GM19467 (cell line): ENCODE results near the gene CXCR5.

ENCODE experiments used
- ATAC-seq: cut with Tn5 transposase; IDR thresholded peaks from one replicate; pipeline ENCODE4 v1.9.1; 2021; ENCODE audit warnings: mild to moderate bottlenecking, moderate library complexity; ENCODE audit not compliant: unreplicated experiment

CXCR5 gene

DNA sequence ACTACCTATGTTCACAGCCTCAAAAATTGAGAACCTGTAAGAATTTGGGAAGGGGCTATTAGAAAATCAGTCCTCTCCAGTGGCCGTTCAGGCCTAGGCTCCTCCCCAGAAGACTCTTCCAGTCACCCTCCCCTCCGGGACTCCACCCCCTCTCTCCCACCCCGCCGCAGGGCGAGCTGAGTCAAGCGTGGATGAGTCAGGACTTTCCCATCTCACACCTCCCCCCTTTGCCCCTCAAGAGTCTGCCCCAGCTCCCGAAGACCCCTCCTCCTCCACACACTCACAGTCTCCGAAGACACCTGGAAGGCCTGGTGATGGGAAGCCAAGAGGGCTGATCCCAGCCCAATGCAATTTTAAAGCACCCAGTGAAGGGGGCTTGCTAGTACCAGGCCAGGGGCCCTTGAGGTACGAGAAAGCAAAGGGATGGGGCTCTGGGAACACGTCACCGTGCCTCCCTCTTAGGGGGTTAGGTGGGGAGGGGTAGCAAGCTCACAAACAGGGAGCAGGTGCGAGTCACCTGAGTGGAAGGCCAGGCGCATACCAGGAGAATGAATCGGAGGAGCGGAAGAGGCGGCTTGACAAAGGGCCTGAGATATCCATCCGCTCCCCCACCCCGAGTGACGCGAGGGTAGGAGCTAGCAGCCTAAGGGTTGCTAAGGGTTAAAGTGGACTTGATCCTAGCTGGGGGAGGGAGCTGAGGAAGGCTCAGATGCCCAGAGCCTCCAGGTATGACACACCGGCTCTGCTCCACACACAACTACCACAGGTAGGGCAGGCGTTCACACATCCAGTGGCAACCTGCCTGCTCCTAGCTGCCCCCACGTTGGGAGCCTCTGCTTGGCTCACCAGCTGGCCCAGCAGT lies 28.4 kb downstream of the CXCR5 start:
- ATAC-seq: no peak

DNA sequence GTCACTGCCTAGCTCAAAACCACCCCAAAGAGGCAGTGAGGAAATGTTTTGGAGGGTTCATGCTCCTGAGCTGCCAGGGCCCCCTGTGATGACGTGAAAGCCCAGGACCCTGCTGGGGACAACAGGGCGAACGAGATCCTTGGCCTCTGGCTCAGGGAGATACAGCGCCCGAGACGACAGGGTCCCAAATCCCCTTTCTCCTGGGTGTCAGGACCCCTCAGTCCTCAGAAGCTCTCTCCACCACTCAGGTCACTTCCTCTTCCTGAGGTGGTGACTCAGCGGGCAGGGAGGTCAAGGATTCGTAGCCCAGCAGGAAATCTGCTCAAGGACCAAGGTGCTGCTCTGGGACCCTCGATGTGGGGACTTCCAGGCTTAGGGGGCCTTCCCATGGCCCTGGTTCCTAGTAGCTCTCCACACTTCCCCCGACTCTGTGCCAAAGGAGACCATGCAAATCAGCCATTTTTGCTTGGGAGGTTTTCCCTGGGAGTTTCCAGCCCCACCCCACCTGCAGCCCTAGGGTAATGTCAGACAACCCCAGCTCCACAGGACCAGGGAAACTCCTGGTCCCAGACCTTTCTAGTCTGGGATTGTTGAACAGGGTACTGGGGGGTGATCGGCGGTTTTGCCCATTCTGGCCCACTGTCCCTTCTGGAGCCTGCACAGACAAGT lies 29.2 kb downstream of the CXCR5 start:
- ATAC-seq: no peak

DNA sequence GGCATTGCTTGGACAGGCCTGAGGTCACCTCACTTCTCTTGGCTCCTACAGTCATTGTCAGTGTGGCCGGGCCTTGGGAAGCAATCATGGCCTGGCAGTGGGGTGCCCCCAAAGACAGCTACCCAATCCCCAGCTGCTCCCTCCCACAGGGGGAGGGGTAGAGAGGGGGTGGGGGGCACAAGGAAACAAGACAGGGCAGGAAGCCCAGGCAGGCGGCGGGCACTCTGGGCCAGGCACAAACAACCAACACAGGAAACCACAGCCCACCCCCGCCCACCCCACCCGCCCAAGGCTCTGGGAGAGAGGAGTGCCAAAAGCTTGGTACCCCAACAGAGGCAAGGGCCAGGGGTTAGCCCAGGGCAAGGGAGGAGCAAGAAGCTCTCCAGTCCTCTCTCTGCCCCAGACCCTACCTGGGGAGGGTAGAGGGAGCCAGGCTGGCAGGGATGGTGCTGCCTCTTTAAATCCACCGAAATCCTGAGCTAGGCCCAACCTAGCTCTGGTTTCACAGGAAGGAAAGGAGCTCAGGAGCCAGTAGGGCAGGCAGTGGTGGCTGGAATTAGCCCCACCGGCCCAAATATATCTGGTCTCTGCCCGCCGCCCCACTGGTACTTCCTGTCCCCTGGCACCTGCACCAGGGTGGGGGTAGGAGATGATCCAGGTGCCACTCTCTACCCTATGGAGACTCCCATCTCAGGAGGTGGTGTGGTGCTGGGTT lies 29.9 kb downstream of the CXCR5 start:
- no peak for ATAC-seq

DNA sequence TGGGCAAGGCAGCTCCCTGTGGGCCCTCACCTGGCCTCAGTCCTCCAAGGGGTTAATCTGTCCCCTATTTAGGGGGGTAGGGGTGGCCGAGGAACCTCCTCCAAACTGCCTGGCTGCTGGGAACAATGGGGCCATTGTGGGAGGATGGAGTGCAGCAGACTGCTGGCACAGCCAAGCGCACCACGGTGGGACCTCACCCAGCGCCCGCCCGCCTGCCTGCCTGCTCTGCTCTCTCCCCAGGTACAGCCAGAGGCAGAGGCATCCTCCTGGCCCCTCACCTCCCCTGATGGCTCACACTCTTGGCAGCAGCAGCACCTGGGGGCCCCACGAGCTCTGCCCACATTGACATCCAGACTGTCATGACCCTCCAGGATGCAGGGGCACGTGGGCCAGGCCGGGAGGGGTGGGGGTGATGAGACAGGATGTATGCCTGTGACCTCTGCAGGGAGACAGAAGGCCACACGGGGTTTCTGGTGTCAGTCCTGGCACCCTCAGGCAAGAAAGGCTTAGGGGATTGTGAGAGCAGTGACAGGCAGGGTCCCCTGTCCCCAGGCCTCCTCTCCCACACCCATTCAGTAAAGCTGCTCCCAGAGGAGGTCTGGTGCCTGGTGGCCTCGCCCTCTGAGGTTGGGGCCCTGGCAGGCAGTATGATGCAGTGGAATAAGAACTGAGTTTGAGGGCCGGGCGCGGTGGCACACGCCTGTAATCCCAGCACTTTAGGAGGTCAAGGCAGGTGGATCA lies 30.7 kb downstream of the CXCR5 start:
- no peak for ATAC-seq

DNA sequence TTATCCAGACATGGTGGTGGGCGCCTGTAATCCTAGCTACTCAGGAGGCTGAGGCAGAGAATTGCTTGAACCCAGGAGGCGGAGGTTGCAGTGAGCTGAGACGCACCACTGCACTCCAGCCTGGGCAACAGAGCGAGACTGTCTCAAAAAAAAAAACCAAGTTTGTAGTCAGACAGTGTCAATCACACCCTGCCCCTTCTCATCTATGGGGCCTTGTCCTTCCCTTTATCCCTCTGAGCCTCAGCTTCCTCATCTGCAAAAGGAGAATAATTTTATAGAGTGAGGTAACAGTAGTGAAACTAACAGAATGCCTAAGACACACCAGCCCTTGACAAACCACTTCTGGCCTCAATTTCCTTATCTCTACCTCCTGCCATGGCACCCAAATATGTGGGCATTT lies 31.3 kb downstream of the CXCR5 start:
- ATAC-seq: no peak

DNA sequence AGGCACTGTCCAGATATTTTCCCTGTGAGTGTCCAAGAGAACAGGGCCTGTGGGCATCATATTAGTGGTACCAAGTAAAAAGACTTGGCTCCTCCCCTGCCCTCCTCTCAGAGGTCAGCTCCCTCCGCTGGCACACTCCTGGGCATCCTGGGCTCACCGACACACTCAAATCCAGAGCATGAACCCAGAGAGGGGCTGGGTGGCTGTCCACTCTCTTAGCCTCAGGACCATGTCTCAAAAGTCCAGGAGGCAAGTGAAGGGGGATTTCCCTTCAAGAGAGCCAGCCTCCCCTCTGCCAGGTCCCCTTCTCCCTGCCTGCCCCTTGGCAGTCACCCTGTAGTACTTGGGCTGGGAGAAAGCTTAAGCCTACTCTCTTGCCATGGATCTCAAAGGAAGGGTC lies 31.7 kb downstream of the CXCR5 start:
- ATAC-seq: no peak

DNA sequence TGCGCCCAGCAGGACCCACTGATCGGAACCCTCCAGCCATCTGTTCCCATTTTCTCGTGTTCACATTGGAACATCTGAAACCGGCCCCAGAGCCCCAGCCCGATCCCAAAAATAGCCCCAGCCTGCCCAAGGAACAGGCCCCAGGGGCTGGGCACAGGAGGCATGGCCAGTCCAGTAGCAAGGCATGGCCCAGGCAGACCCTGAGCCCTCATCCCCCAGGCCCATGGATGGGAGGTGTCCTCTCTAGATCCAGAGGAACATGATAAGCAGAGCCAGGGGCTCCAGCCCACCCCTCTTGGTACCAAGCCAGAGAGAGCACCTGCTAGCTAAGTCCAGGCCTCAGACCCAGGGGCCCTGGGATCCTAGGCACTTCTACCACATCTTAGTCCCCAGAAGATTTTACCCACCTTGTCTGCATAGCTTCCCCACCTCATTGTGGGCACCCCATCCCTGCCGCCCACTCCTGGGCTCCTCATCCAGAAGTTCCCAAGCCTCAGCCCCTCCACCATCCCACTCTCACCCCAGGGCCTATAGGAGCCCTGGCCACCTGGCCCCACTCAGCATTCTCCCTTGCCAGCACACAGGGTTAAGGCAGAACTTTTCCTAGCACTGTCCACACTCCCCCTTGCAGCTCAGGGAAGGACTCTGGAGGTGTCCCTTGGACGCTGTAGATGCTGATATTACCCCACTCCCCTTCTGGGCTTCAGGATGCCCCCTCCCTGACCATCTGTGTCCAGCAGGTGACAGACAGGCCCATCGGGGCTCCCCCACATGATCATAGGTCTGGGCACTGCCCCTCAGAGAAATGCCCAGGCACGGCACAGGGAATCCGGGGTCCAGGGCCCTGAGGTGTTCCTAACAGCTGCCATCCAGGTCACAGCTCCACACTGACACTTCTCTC lies 32.5 kb downstream of the CXCR5 start:
- no peak for ATAC-seq

DNA sequence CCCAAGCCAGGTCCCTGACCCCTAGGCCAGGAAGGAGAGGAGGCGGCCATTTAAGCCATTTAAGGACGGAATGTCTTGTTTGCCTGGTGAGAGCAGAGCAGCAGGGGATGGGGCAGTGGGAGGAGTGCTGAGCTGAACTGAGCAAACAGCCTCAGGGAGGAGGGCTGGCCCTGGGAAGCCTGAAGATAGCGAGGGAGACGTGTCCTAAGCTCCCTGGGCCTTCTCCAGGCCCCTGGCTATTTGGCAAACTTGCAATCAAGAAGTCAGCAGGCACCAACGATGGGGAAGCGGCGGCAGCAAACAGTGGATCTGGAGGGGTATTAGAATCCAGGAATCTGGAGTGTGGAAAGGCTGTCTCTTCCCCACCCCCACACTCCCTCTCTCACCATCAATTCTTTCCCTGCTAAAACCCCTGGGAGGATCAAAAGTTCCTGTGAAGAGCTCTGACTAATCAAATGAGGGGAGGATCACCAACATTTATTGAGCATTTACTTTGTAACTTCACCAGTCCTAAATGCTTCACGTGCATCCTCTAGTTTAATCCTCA lies 33.2 kb downstream of the CXCR5 start:
- no peak for ATAC-seq

DNA sequence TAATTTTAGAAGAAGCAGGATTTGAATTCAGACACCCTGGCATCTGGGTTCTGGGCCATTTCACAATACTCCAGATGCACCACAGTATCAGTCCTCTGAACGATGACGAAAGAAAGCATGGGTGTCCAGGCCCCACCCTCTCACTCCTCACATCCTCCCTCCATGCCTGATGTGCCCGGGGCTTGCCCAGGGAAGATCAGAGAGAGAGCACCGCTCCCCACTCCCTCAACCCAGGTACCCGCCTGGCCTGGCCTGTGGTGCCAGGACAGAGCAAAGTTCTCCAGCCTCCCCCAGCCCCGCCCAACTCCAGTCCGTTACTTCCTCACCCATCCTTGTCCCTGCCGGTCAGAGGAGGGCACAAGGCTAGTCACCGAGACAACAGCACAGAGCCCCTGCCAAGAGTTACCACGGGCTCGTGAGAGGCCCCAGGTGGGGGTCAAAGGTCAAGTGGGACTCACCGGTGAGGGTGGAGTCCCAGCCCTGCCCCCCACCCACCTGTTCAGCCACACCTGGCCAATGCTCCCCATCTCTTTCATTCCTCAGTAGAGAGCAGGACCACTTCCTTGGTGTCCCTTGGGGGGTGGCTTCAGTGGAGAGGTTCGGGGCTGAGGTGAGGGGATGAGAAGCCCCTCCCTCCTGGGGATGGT lies 33.9 kb downstream of the CXCR5 start:
- ATAC-seq: no peak

DNA sequence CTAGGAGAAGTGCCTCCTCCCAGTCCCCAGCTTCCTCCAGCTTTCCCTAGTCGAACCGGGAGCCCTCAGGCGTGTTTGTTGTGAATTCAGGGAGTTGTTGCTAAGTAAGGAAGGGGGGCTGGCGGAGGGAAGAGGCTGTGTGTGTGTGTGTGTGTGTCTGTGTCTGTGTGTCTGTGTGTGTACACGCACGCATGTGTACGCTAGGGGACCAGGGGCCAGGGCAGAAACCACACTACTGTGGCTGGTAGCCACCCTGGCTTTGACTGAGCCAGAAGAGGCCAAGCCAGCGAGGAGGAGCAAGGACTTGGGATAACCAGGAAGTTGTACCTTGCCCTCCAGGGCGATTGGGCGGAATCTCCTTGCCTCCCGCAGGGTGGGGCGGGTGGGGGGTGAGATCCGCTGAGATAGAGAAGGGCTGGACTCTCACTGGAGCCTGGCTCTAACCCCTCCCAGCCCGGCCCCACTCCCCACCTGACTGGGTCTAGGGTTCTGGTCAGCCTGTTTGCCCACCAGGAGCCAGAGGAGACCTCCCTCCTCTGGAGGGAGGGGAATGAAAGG lies 34.5 kb downstream of the CXCR5 start:
- ATAC-seq: no peak

DNA sequence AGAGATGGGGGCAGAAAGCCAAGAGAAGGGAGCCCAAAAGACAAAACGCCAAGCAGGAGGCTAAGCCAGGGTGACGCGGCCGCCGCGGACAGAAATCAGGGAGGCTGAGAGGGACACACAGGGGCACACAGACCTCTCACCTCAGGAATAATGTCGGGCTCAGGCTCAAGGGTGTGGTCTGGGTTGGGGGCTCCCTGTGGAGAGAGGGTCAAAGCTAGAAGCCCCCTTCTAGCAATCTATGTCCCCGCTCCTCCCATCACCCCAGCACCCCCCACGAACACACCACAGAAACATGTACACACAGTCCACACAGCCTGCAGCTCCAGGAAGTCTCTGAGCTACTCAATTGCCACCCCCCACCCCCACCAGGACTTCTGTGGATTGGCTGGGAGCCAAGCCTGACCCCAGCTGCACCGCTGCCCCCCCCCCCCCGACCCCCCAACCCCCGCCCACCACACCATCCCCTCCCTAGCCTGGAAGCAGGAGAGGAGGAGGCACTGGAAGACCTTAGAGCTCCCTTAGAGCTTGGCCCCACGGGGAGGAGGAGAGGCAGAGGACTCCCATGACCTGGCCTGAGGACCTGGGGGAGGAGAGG lies 35.1 kb downstream of the CXCR5 start:
- ATAC-seq: no peak

DNA sequence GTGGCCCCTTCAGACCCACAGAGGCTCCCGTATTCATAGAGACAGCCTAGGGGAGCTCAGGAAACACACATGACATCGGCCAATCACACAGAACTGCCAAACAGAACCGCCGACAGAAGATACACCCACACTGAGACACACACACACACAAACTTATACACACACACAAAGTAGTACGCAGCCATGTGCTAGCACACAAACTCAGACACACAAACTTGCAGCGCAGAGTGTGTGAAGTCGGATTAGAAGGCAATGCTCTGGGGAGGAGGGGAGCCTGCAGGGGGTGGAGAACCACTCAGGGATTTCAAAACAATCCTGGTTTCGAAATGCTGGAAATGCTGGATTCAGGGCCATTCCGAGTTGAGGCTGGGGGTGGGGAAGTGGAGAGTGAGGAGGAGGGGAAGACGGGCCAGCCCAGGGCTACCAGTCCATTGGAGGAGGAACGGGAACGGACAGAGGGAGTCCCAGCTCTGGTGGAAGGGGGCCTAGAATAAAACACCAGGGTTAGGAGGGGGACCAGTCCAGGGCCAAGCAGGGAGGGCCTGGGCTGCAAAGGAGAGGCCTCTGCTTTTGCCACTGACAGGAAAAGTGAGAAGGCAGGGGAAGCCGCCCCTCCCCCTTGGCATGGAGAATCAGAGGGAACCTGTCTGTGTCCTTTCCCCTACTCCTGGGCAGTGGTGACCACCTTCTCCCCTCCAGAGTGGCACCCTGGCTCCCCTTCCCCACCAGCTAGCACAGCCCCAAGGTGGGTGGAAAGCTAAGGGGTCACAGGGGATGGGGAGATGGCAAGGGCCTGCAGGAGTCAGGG lies 37.6 kb downstream of the CXCR5 start:
- ATAC-seq: no peak

DNA sequence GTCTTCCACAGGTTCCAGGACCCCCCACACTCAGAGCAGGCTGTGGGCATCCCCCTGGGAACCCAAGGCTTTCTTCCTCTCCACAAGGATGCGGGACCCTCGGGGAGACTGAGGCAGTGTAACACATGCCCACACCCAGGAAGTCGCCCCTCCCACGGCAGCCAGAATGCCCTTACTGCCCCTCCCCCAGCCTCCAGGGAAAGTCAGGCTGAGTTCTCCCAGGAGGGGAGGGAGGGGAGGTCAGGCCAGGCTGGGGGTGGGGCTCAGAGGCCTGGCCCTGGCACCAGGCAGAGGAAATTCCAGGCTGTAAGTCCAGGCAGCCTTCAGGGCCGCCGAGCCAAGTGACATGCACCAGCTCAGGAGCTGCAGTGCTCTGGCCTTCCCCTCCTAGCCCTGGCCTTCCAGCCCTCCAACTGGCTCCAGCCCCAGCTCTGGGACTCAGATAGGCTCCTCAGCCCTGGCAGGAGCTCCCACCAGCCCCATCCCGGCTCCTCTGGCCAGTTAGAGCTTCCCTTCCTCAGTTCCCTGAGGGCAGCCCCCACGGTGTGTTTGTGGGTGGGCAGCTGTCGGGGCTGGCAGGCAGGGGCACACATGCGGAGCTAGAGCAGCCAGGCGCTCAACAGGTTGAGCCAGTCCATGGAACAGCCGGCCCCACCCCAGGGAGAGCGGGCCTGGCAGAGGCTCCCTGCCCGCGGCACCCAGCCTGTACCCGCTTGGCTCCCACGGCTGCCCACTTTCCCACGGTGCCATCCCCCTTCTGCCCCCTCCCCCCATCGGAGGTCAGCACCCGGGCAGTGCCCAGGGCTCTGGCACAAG lies 38.4 kb downstream of the CXCR5 start:
- no peak for ATAC-seq

DNA sequence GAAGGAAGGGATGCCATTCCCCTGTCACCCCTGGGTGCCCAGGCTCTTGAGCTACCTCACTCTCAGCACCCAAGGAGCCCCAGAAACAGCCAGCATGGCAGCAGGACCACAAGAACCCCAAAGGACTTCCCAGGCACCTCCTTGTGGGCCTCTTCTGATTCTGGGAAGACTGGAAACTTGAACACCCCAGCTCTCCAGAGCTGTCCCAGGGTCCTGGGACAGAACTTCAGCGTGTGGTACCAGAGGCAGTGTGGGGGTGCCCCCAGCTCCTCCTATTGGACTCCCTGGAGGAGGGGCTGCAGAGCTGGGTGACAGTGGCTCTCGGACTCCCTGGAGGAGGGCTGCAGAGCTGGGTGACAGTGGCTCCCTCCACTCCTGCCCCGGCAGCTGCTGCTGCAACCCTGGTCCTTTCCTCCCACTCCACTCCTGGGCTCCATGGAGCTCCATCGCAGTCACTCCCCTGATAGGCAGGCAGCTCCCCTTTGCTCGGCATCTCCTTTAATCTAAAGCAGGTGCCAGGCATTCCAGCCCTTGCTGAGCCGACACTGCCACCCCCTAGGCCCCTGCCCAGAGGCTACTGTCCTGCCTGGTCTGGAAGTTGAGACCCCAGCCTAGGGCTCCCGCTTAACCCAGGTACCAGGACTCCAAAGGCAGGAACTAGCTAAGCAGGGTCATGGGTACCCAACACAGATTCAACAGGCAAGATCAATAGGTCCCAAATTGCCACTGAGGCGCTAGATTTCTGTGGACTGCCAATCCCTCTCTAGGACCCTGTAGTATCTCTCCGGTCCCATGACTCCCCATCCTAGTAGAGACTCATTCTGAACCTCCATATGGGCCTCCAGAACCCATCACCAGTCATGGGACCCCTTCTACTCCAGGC lies 39.3 kb downstream of the CXCR5 start:
- no peak for ATAC-seq

DNA sequence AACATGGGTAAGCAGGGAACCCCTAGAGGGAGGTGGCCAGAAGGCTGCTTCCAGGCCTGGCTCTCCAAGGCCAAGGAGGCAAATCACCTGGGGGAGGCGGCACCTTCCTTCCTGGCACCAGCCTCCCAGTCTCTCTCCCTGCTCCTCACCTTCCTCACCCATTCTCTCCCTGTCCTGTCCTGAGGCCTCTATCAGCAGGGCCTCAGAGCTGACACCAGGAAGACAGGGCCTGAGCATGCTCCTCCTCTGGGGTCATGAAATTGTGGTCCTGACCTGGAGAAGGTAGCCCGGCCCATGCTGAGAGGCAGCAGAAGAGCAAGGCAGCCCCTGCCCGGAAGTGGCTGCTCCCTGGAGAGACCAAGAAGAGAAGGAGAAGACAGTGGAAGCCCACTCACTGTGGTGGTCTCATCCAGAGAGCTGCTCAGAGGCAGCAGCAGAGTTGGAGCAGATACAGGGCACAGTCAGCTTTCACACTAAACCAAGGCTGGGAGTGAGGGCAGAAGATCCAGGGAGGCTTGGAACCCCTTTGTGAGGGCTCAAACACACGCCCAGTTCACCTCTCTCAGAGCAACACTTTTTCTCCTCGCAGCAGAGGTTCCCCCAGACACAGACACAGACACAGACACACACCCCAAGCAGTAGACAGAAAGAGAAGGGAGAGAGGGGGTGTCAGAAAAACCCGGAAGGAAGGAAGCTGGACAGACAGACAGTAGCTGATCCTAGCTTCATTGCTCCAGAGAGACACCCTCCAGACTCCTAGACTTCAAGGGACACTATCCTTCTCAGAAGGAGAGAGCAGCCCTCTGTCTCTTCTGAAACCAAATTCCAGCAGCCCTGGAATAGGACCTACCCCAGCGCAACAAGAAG lies 40.3 kb downstream of the CXCR5 start:
- no peak for ATAC-seq
